VCaP (cell line): Measurements from ENCODE around the gene SAMD1.

Experiments used
- H3K27ac ChIP-seq: fragments of 450-650 bp; 2 replicates; pipeline ENCODE4 v1.5.1; 2017
- TF ChIP-seq, protein P1 (sequence below): fragments of 450-650 bp; conservative IDR thresholded peaks from 2 replicates; pipeline ENCODE4 v1.5.1; 2017; ENCODE audit warnings: mild to moderate bottlenecking, moderate library complexity

Gene SAMD1

GRCh38 chr19:14102756-14103155 is 12.2 kb upstream of the SAMD1 start:
- TF ChIP-seq, protein P1, sequence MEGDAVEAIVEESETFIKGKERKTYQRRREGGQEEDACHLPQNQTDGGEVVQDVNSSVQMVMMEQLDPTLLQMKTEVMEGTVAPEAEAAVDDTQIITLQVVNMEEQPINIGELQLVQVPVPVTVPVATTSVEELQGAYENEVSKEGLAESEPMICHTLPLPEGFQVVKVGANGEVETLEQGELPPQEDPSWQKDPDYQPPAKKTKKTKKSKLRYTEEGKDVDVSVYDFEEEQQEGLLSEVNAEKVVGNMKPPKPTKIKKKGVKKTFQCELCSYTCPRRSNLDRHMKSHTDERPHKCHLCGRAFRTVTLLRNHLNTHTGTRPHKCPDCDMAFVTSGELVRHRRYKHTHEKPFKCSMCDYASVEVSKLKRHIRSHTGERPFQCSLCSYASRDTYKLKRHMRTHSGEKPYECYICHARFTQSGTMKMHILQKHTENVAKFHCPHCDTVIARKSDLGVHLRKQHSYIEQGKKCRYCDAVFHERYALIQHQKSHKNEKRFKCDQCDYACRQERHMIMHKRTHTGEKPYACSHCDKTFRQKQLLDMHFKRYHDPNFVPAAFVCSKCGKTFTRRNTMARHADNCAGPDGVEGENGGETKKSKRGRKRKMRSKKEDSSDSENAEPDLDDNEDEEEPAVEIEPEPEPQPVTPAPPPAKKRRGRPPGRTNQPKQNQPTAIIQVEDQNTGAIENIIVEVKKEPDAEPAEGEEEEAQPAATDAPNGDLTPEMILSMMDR, result no peak

GRCh38 chr19:14102102-14102696 is 11.6 kb upstream of the SAMD1 start:
- H3K27ac ChIP-seq, result no peak overlapping the region

More at GRCh38 chr19:14102756-14103155, 12.2 kb upstream of the SAMD1 start:
- no peak overlapping the region for H3K27ac ChIP-seq

DNA sequence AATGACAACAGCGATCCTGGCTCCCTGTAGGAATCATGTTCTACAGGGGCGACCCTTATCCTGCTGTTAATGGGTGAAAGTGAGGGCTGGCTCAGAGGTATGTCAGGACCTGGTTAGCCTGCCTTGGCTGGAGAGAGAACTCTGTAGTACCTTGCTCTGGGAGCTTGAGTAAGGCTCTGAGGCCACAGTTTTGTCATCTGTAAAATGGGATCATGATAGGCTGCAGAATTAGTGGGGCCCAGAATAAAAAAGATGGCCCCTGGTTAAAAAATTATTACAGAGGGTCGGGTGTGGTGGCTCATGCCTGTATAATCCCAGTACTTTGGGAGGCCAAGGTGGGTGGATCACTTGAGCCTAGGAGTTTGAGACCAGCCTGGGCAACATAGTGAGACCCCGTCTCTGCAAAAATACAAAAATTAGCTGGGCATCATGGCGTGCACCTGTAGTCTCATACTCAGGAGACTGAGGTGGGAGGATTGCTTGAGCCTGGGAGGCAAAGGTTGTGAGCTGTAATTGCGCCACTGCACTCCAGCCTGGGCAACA is 10.5 kb upstream of the SAMD1 start:
- TF ChIP-seq, protein P1, result no peak
- no peak overlapping the region for H3K27ac ChIP-seq

More at GRCh38 chr19:14102102-14102696, 11.6 kb upstream of the SAMD1 start:
- TF ChIP-seq, protein P1, result no peak

- TF ChIP-seq, protein P1, result no peak; the same call in 1 of the 2 replicates
- H3K27ac ChIP-seq, result no peak overlapping the region
These were observed 7.1 kb upstream of the SAMD1 start for GRCh38 chr19:14097532-14098151.

DNA sequence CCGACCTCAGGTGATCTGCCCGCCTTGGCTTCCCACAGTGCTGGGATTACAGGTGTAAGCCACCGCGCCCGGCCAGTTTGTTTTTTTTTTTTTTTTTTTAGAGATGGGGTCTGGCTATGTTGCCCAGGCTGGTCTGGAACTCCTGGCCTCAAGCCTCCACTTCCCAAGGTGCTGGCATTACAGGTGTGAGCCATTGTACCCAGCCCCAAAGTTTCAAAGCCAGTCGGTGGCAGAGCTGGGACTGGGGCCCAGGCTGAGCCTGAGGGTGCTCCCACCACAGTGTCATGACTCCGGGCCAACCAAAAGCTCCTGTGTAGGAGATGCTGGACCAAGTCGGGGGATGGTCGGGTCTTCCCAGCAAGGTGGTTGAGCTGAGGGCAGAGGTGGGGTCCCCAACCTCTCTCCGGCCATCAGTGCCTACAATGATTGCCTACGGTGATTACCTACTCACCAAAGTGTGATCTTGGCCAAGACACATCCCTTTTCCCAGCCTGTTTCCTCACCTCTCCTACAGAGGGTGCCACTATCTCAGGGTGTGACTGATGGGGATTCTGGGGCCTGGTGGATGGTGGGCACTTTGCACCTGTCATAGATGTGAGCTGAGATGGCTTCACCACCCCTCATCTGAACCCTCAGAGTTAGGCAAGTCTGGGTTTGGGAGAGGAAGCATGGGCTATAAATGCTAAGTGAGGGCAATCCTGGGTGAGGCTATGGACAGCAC is 5.9 kb upstream of the SAMD1 start:
- TF ChIP-seq, protein P1, result 0 out of 2 replicates have a peak, but pooled peaks have one; percentile 9
- no peak overlapping the region for H3K27ac ChIP-seq

- no peak overlapping the region for H3K27ac ChIP-seq
- TF ChIP-seq, protein P1, result no peak
These were observed 4.3 kb upstream of the SAMD1 start for GRCh38 chr19:14094854-14095253.
